Stimulated activated CD8-positive, alpha-beta memory T cell treated with anti-CD3 and anti-CD28 coated beads, Interleukin-4, amount 100 ng/mL, for 1 hour (primary cell): Measurements from ENCODE around the gene BCAP29.

Experiments used
- DNase-seq, 2 donors: peaks; one replicate each; pipeline ENCODE4 v3.0.0-alpha.2; 2020; ENCODE audit warnings: low read depth in 2 of 2, low spot score in 1 of 2

The BCAP29 gene

GRCh38 chr7:107661865-107662379, 81.9 kb downstream of the BCAP29 start:
- DNase-seq = no peak

GRCh38 chr7:107663196-107663595, 83.2 kb downstream of the BCAP29 start:
- no peak for DNase-seq

GRCh38 chr7:107666790-107667189, 86.7 kb downstream of the BCAP29 start:
- no peak for DNase-seq

- DNase-seq = no peak
These were observed 87.3 kb downstream of the BCAP29 start for GRCh38 chr7:107667341-107667740.

GRCh38 chr7:107668296-107668695, 88.2 kb downstream of the BCAP29 start:
- DNase-seq = no peak
